CD4-positive, alpha-beta T cell treated with Interferon alpha-2 for 1 hour (primary cell): ENCODE measurements around the gene LCMT1.

ENCODE experiments used
- DNase-seq, 2 donors: peaks; one replicate each; pipeline ENCODE4 v3.0.0-alpha.2; 2020 to 2022

The LCMT1 gene

GRCh38 chr16:25212636-25213035 lies 101.1 kb downstream of the LCMT1 start:
- no peak for DNase-seq

- no peak for DNase-seq
Observed at GRCh38 chr16:25213709-25214397, 102.3 kb downstream of the LCMT1 start.

DNA sequence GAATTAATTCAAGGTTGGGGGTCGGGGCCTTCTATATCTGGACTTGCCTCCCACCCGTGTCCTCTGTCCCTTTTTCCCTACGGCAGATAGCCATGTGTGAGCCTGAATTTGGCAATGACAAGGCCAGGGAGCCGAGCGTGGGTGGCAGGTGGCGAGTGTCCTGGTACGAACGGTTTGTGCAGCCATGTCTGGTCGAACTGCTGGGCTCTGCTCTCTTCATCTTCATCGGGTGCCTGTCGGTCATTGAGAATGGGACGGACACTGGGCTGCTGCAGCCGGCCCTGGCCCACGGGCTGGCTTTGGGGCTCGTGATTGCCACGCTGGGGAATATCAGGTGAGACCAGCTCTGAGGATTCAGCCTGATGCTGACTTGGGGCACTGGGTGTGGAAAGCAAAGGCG lies 105.6 kb downstream of the LCMT1 start:
- no peak for DNase-seq

- DNase-seq, result no peak
Observed at GRCh38 chr16:25217921-25218320, 106.4 kb downstream of the LCMT1 start.

DNA sequence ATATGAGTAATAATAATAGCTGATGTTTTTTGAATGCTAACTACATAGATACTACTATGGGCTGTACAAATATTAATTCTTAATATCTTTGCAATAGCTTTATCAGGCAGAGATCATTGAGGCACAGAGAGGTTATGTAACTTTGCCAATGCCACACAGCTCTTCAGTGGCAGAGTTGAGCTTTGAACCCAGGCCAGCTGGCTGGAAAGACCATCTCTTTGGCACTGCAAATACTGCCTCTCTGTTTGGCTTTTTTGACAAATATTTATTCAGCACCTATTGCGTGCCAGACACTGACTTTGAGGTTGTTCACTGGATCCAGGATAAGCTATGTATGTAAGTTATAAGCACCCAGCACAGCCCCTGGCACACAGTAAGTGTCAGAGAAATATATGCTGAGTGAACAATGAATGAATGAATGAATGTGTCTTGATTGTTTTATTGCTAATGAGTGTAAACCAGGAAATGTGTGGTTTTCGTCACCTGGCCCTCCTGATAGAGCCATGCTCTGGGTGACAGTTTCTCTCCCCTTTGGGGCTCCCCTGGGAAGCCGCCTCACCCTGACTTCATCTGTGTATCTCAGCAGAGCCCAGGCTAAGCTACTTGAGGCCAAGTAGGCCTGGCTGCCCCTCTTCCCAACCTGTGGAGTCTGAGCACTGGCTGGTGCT lies 107.7 kb downstream of the LCMT1 start:
- DNase-seq, result no peak

- no peak for DNase-seq
Observed at GRCh38 chr16:25222959-25223358, 111.4 kb downstream of the LCMT1 start.

DNA sequence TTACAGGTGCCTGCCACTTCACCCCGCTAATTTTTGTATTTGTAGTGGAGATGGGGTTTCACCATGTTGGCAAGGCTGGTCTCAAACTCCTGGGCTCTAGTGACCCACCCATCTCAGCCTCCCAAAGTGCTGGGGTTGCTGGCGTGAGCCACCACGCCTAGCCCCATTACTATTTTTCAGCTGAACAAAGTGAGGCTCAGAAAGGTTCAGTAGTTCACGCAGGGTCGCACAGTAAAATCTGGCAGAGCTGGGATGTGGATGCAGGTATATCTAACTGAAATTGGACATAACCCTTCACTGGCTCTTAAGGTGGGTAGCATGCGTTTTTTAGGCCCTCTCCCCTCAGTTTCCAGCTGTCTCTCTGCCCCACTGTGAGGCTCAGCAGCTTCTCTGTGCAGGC lies 112.4 kb downstream of the LCMT1 start:
- DNase-seq, result no peak

GRCh38 chr16:25224731-25225319 lies 113.3 kb downstream of the LCMT1 start:
- no peak for DNase-seq
